GM19324 (cell line): ENCODE measurements around the gene SNRPD3.
"Not testable (repeated sequence)": the region's sequence is repeated elsewhere in the genome, so short reads cannot be mapped to it uniquely, and the experiment has no call there.

Experiments used
- ATAC-seq: cut with Tn5 transposase; IDR thresholded peaks from one replicate; pipeline ENCODE4 v1.9.1; 2021; ENCODE audit warnings: mild to moderate bottlenecking, moderate library complexity; ENCODE audit not compliant: unreplicated experiment, low FRiP score

SNRPD3 gene

DNA sequence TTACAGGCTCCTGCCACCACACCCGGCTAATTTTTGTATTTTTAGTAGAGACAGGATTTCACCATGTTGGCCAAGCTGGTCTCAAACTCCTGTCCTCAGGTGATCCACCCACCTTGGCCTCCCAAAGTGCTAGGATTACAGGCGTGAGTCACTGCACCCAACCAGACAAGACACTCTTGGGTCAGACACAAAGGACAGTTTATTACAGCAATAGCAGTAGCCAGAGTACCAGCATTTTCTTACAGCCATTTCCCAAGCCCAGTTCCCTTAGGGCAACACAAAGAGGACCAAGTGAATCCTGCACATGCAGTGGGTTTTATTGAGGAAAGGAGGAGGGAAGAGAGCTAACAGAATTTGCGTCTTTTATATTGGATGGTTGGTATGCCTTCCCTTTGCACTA is 24.8 kb upstream of the SNRPD3 start:
- ATAC-seq = not testable (repeated sequence)

- no peak for ATAC-seq
Observed at GRCh38 chr22:24532075-24532474, 23.7 kb upstream of the SNRPD3 start.

DNA sequence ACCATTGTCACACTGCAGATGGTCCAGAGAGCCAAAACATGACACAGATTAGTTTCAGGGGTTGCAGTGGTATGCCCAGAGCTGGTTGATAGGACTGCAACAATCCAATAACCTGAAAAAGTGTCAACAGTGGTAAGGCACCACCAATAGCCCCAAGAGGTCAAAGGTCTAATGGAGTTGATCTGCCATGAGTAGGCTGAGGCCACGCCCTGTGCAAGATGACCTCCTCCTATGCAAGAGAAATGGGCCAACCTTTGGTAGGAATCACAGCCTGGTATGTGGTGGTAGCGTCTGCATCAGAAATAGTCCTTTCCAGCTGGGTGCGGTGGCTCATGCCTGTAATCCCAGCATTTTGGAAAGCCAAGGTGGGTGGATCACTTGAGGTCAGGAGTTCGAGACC is 20.5 kb upstream of the SNRPD3 start:
- ATAC-seq = no peak

GRCh38 chr22:24536089-24536488 is 19.7 kb upstream of the SNRPD3 start:
- ATAC-seq = no peak

GRCh38 chr22:24540470-24540869 is 15.3 kb upstream of the SNRPD3 start:
- ATAC-seq = no peak

- no peak for ATAC-seq
Observed at GRCh38 chr22:24541681-24542515, 13.9 kb upstream of the SNRPD3 start.

DNA sequence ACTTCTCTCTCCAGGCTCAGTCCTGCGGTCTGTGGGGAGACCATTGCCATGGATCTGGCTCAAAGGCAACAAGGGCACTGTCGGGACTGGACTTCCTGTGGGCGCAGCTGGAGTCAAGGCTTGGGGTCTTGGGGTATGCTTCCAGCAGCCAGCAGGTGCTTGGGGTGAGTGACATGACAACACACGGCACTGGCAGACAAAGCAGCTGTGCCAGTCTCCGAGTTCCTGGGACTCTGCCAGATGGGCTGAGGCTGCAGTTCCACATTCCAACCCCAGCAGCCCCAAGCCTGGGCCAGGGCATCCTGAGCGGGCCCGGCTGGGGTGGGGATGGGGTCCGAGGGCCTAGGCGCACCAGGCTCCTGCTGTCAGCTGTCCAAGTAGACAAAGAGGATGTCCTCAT is 13.2 kb upstream of the SNRPD3 start:
- no peak for ATAC-seq

GRCh38 chr22:24543185-24543601 is 12.6 kb upstream of the SNRPD3 start:
- ATAC-seq = no peak

- no peak for ATAC-seq
Observed at GRCh38 chr22:24543679-24544243, 12.0 kb upstream of the SNRPD3 start.

GRCh38 chr22:24548812-24549211 is 7.0 kb upstream of the SNRPD3 start:
- ATAC-seq = no peak

DNA sequence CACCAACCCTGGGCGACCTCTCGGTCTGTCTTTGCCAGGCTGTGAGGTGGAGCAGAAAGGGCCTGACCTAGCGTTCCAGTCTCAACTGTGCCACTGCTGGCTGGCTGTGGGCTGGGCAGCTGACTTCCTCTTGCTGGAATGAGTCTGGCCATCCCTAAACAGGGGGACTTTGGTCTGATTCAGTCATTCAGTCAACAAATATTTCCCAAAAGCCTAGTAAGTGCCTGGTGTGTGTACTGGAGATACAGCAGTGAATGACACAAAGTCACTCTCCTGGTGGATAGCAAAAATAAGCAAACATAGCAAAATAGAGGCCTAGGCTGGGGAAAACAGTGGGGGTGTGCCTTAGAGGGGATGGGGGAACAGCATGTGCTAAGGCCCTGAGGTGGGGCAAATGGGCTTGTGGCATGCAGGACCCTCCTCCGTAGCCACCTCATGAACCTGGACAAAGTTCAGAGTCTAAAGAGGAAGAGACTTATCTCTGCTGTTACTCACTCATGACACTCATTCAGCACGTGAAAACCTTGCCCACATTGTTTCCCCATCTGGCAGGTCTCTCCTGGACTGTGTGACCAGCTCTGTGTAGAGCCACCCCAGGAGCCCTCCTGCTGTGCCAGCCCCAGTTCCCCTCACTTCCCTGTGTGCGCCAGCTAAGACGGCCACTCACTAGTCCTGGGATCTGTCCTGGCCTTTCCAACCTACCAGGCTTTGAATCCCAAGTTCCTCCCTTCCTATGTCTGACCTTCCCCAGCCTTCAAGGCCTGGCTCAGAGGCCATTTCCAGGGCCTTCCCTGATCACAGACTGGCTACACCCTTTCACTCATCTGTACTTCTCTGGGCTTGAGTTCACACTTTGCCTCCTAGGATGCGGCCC is 5.5 kb upstream of the SNRPD3 start:
- no peak for ATAC-seq

- no peak for ATAC-seq
Observed at GRCh38 chr22:24550902-24551435, 4.8 kb upstream of the SNRPD3 start.

- not testable (repeated sequence) for ATAC-seq
Observed at GRCh38 chr22:24552503-24553286, 3.1 kb upstream of the SNRPD3 start.

- ATAC-seq = no peak
Observed at GRCh38 chr22:24553597-24554312, 2.0 kb upstream of the SNRPD3 start.

- peak; percentile 7 for ATAC-seq
Observed at GRCh38 chr22:24554313-24555164, 1.3 kb upstream of the SNRPD3 start, which contains the start of gene GUCD1. Gene GUCD1 (minus strand): TSS chr22:24555138. CDS start chr22:24554991, 147 bp downstream.

DNA sequence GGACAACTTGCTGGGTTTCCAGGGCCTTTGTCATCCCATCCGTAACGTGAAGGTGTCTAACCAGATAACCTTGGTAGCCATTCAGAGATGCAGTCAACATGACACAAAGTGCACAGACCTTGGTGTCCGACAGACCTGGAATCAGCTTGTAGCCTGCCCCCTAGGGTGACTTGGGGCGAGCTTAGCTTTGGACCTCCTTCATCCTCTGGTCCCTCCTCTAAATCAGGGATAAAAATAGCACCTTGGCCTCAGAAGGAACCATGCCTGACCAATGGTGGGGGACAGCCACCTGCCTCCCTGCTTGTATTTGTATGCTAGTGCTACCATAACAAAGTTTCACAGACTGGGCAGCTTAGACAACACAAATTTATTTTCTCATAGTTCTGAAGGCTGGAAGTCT is 3.7 kb downstream of the SNRPD3 start:
- no peak for ATAC-seq

DNA sequence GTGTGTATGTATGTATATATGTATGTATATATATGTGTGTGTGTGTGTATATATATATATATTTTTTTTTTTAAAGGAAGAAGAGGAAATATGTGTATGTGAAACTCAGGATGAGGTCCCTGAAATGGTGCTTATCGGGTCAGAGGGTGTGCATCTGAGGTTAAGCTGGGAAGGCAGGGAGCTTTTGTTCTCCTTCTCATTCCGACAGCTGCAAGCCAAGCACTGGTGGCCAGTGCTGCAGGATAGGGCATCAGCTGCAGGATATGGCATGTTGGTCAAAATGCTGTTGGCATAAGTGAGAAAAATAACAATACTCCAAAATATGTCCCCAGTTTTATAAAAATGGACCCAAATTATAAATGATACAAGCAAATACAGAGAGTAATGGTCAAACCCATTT is 7.4 kb downstream of the SNRPD3 start:
- ATAC-seq = no peak

DNA sequence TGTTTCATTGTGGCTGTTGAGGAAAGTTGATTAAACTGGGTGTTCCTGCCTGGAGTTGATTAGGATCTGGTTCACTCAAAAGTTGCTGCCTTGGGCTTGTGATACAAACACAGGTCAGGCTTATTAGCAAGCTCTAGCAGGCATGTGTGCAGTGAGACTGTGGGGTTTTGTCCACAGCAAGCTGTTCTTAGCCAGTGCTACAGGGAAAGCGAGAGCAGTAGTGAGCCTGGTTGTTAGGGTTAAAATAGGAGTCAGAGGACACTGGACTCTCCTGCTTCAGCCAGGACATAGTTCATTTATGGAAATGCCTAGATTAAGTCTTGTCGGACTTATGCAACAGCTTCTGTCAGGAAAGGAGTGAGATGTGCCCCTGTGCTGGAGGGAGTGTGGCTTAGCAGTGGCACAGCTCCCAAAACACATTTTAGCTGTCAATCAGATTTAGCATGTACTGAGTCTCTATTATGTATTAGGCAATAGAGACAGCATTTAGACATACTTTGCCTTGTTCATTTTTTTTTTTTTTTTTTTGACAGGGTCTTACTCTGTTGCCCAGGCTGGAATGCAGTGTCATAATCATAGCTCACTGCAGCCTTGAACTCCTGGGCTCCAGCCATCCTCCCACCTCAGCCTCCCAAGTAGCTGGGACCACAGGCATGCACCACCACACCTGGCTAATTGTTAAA is 8.7 kb downstream of the SNRPD3 start:
- no peak for ATAC-seq
